Mesothelial cell of epicardium (in vitro differentiated cells): Measurements from ENCODE around the gene PIK3AP1. TPM values are rescaled to one million over a fixed set of nuclear protein-coding genes. Genes with fewer than 3 reads are reported as not detected.
"Not testable (repeated sequence)": the region's sequence is repeated elsewhere in the genome, so short reads cannot be mapped to it uniquely, and the experiment has no call there.

Experiments
- DNase-seq, 2 experiments: peaks; one replicate each; pipeline ENCODE4 v3.0.0; 2021; ENCODE audit warnings: low spot score in 2 of 2; ENCODE audit not compliant: unreplicated experiment in 2 of 2
- H3K27ac Mint-ChIP-seq: 2 replicates; pipeline ENCODE4 v1.8.0; 2021; ENCODE audit warnings: mixed read lengths
- H3K27me3 Mint-ChIP-seq: 2 replicates; pipeline ENCODE4 v1.8.0; 2021; ENCODE audit warnings: low read depth, mixed read lengths
- H3K36me3 Mint-ChIP-seq: 2 replicates; pipeline ENCODE4 v1.8.0; 2021; ENCODE audit warnings: mixed read lengths
- H3K4me1 Mint-ChIP-seq: 2 replicates; pipeline ENCODE4 v1.8.0; 2021; ENCODE audit warnings: mixed read lengths
- H3K4me3 Mint-ChIP-seq: 2 replicates; pipeline ENCODE4 v1.8.0; 2021; ENCODE audit warnings: mild to moderate bottlenecking, moderate library complexity, mixed read lengths
- H3K9me3 Mint-ChIP-seq: 2 replicates; pipeline ENCODE4 v1.8.0; 2021; ENCODE audit warnings: mixed read lengths
- CTCF ChIP-seq: fragments of 200-600 bp; sonication (generic); IDR thresholded peaks from one replicate; pipeline ENCODE4 v1.5.0; 2021; ENCODE audit warnings: antibody characterized with exemption; ENCODE audit not compliant: unreplicated experiment
- total RNA-seq: library from RNA; stranded (reverse); gene quantifications from 3 replicates; pipeline ENCODE4 v1.2.1, GENCODE V29; 2021

Gene PIK3AP1
- total RNA-seq, 1 donor from 2014 or later = 0.36 TPM

- no peaks in the 10 kb centered on the region for H3K4me1 Mint-ChIP-seq
- no peak for TF ChIP-seq CTCF
- H3K4me3 Mint-ChIP-seq = no peak overlapping the region
- no peaks in the 10 kb centered on the region for H3K36me3 Mint-ChIP-seq
- no peak for DNase-seq
- H3K27me3 Mint-ChIP-seq = peaks cover 19% of the 10 kb centered on the region
- no peaks in the 10 kb centered on the region for H3K9me3 Mint-ChIP-seq
- no peak overlapping the region for H3K27ac Mint-ChIP-seq
Observed at GRCh38 chr10:96758423-96758822, 38.1 kb upstream of the PIK3AP1 start.

GRCh38 chr10:96756111-96756903, 36.0 kb upstream of the PIK3AP1 start:
- Mint-ChIP-seq H3K36me3 (no peaks in the 10 kb centered on the region), H3K4me1 (no peaks in the 10 kb centered on the region), H3K27ac (no peak overlapping the region), H3K27me3 (peaks cover 22% of the 10 kb centered on the region), H3K9me3 (no peaks in the 10 kb centered on the region), H3K4me3 (no peak overlapping the region)
- TF ChIP-seq CTCF = no peak
- no peak for DNase-seq

GRCh38 chr10:96753956-96754355, 33.6 kb upstream of the PIK3AP1 start:
- Mint-ChIP-seq H3K27ac (no peak overlapping the region), H3K36me3 (no peaks in the 10 kb centered on the region), H3K4me3 (no peak overlapping the region), H3K4me1 (no peaks in the 10 kb centered on the region), H3K9me3 (no peaks in the 10 kb centered on the region), H3K27me3 (peaks cover 20% of the 10 kb centered on the region)
- no peak for TF ChIP-seq CTCF
- no peak for DNase-seq

GRCh38 chr10:96752375-96752774, 32.1 kb upstream of the PIK3AP1 start:
- no peak for DNase-seq

GRCh38 chr10:96750316-96750715, 30.0 kb upstream of the PIK3AP1 start:
- not testable (repeated sequence) for DNase-seq, H3K4me3 Mint-ChIP-seq, H3K4me1 Mint-ChIP-seq, H3K9me3 Mint-ChIP-seq, H3K36me3 Mint-ChIP-seq, H3K27ac Mint-ChIP-seq
- peaks cover 15% of the 10 kb centered on the region for H3K27me3 Mint-ChIP-seq

More at GRCh38 chr10:96752375-96752774, 32.1 kb upstream of the PIK3AP1 start:
- no peak for TF ChIP-seq CTCF
- H3K27ac Mint-ChIP-seq = no peak overlapping the region
- H3K4me3 Mint-ChIP-seq = no peak overlapping the region
- H3K9me3 Mint-ChIP-seq = no peaks in the 10 kb centered on the region
- no peaks in the 10 kb centered on the region for H3K4me1 Mint-ChIP-seq
- H3K27me3 Mint-ChIP-seq = peaks cover 20% of the 10 kb centered on the region
- no peaks in the 10 kb centered on the region for H3K36me3 Mint-ChIP-seq

GRCh38 chr10:96747734-96748550, 27.6 kb upstream of the PIK3AP1 start:
- Mint-ChIP-seq H3K36me3 (no peaks in the 10 kb centered on the region), H3K4me1 (no peaks in the 10 kb centered on the region), H3K27ac (no peak overlapping the region), H3K9me3 (no peaks in the 10 kb centered on the region), H3K27me3 (no peaks in the 10 kb centered on the region), H3K4me3 (no peak overlapping the region)
- TF ChIP-seq CTCF = no peak
- DNase-seq = no peak
